GM21576 (cell line): ENCODE results near the gene PSMB7.

Source experiments
- ATAC-seq: cut with Tn5 transposase; IDR thresholded peaks from one replicate; pipeline ENCODE4 v1.9.1; 2021; ENCODE audit warnings: mild to moderate bottlenecking, moderate library complexity; ENCODE audit not compliant: unreplicated experiment

PSMB7 gene

DNA sequence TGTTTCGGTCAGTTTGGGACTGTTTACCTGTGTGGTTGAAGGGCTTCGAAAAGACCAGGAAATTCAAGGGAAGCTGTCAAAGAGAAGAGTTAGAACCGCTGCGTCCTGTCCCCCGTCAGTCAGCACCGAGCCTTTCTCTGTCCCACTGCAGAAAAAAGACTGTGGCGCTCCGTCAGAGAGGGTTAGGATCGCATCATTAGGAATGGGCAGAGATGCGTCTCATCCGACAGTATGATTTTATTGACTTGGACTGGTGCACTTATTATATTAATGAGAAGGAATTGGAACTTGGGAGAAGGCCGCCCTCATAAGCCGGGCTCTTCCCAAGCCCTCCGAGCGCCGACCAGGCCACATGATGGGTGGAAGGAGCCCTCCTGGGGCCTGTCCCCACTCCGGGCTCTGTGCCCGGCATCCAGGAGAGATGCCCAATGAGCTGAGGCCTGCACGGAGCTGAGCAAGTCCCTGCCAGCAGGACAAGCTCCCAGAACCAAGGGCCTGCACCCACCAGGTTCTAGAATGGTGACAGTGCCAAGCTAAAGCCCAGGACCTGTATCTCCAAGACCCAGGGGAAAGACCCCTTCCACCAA is 85.9 kb downstream of the PSMB7 start:
- no peak for ATAC-seq

DNA sequence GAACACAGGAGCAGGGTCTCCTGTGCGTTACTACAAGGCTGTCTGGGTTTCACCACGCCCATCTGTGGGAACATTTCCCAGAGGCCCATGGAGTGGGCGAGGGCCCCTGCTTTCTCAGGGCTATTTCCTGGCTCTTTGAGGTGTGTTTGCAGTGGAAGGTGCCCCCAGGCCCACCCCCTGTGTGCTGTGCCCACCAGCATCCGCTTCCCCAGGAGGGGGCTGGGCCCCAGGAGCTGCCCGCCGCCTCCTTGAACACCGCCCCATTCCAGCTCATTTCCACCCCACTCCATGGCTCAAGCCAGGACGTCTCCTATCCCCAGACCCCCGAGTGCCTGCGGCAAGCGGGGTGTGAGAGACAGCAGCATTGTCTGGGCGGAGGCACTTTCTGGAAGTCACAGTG is 87.0 kb downstream of the PSMB7 start:
- ATAC-seq: no peak

DNA sequence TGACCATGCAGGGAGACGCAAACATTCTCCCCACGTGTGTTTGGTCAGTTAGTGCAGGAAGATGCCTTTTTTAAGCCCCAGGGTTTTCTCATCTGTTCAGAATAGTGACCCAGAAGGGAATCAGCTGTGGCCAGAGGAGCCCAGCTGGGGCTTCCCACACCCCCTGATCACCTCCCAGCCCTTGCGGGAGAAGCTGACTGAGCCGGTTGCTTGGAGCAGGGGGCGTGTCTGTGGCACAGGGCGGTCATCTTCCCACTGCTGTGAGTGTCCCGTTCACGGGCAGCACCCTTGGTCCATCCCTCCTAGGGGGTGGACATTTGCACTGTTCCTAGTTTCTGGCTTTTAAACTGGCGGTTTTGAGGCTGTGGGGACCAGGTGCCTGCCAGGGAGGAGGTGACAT is 87.8 kb downstream of the PSMB7 start:
- no peak for ATAC-seq

DNA sequence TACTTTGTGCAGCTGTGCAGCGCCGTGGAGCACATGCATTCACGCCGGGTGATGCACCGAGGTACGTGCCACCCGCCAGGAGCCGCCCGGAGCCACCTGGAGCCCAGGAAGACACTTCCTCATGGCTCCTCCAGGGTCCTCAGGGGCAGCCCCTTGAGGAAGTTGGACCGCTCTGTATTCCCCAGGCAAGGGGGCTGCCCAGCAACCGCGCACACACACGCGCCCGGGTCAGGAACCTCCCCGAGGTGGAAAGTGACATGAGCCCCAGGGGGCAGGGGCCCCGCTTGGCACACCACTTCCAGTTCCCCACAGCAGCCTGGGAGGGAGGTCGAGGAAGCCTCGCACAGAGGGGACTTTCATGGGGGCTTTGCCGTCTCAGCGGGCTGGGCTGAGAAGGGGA is 88.9 kb downstream of the PSMB7 start:
- no peak for ATAC-seq

DNA sequence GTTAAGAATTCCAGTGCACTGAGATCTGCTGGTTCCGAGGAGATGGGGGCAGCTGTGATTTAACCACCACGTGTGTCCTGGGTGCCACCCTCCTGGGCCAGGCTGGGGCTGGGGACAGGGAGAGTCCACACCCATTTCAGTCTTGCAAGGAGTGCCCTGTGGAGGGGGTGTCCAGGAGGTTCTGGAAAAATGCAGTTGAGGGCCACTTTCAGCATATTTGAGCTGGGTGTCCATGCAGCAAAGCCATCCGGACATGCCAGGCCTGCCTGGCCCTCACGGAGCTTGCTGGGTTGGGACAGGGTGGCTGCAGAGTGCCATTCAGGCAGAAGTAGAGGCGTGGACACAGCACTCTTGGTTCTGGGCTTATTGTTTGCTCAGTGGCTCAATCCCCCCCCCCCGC is 89.4 kb downstream of the PSMB7 start:
- ATAC-seq: no peak

DNA sequence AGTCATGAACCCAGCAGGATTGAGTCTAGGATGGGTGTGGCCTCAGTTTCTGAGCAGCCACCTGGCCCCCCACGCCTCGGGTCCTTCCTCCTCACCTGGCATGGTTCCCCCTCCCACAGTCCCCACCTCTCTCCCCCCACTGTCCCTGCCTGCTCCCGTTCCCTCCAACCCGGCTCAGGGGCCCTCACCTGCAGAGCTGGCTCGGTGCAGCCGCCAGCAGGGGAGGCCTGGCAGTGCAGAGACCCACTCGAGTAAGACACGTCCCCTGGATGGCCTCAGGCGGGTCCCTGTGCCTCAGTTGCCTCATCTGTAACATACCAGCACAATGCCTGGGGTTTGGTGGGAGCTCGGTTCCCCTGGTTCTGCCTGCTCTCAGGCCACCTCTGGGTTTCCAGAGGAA is 91.3 kb downstream of the PSMB7 start:
- no peak for ATAC-seq

DNA sequence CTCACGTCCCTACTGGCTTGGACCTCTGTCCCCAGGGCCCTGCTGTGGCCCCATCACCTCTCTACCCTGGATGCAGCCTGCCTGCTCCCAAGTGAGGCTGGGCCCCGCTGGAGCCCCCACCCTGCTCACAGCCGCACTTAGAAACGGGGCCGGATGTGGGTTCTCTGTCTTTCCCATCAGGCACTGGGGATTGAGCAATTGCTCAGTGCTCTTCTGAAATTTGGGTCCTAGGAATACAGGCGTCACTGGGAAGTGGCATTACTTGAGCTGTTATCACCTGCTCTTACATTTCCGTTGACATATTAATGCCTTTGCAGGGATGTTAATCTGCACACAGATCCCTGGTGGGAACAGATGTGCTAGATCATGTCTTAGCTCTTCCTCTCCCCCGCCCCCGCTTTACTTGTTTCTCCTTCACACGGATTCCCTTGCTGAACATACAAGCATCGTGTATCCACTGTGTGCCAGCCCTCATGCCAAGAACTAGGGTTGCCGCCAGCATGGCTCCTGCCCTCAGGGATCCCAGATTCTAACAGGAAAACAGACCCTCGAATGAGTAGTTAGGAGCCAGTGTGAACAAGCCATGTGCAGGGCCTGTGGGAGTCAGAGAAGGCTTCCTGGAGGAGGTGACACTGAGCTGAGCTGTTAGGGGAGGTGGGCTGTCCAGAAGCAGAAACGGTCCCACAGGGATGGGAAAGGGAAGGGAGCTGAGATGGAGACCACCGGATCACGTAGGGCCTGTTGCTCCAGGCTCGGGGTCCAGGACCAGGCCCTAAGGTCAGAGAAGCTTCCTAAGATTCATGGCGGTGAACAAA is 92.4 kb downstream of the PSMB7 start:
- ATAC-seq: no peak

DNA sequence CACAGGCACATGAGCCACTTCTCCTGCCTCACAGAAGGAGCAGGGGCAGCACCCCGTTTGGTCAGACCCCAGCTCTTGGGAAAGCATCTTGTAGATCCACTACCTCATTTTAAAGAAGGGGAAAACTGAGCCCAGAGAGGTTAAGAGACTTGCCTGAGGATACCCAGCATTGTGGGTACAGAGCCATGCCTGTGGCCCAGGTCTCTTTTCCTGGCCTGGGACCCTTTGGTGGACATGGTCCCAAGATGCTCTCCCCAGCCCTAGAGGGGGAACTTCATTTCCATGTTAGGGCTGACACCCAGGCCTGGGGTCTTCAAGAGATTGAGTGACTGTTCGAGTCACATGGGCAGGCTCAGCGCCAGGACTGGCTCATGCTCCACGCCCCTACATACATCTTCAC is 93.3 kb downstream of the PSMB7 start:
- ATAC-seq: no peak

DNA sequence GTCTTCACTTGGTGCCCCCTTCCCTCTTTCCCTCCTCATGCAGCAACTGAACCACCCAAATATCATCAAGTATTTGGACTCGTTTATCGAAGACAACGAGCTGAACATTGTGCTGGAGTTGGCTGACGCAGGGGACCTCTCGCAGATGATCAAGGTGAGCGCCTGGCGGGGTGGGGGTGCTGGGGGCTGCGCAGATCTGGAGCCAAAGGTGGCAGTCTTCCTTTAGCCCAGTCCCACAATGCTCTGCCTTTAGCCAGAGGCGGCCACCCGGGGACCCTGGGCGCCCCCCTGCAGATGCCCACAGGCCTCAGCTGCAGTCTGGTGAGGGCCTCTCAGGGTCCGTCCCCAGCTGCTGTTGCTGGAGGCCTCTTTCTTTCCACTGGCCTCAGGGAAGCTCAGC is 93.8 kb downstream of the PSMB7 start:
- ATAC-seq: no peak

DNA sequence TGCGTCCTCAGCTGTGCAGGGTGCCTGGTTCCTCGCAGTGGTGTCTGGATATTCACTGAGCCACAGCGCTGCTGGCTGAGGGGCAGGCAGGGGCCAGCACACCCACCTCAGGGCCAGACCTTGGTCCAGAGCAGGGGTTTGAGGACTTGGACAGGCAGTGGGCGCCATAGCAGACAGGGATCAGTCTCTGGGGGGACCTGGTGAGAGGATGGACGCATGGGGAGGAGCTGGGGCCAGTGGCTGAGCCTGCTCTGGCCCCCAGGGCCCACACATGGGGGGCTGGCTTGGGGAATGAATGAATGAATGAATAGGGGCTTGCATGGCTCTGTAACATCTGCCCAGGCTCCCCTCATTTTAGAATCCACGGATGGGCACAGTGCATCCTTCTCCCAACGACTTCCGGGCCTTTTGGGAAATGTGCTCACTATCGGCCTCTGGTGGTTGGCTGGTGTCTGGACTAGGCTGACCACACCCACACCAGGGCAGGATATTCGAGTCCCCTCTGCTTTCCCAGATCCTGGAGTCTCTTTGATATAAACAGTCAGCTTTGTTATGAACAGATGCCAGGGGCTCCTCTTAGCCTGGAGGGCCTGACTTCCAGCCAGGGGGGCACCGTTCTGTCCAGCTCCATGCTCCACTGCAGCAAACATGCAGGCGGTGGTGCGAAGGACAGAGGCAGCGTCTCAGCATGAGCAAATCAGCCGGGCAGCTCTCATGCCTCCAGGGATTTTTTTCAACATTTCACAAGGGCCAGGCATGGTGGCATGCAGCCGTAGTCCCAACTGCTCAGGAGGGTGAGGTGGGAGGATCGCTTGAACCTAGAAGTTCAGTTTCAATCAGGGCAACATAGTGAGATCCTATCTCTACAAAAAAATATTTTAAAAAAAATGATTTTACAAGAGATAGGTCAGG is 94.9 kb downstream of the PSMB7 start:
- ATAC-seq: no peak

DNA sequence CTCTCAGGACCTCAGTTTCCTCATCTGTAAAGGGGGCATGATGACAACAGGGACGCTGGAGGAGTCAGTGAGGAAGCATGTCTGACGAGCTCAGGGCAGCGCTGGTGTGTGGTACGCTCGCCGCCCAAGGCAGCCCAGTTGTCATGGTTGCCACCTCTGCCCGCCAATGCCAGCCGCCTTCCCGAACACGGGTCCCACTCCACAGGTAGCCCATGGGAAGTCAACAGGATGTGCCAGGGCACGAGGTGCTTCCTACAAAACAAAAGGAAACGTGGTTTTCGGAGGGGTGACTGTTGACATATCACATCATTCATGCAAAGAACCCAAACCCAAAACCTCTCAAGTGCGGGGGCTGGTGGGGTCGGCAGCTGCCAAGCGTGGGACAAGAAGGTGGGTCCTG is 99.4 kb downstream of the PSMB7 start:
- ATAC-seq: no peak

DNA sequence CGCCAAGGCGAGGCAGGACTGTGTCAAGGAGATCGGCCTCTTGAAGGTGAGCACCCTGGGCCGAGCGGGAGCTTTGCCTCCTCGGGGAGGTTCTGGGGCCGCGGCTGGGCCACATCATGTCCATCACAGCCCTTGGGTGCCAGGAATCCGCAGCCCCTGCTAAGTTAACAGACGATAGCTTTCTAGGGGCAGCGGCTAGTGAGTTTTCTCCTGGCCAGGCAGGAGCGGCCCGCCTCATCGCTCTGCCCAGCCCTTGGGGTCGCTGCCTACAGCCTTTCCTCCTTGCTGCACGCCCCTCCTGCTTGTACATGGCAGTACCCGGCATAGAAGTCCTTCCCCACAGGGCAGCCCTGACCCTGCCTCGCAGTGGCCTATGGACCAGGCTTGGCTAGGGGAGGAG is 101.3 kb downstream of the PSMB7 start:
- no peak for ATAC-seq

DNA sequence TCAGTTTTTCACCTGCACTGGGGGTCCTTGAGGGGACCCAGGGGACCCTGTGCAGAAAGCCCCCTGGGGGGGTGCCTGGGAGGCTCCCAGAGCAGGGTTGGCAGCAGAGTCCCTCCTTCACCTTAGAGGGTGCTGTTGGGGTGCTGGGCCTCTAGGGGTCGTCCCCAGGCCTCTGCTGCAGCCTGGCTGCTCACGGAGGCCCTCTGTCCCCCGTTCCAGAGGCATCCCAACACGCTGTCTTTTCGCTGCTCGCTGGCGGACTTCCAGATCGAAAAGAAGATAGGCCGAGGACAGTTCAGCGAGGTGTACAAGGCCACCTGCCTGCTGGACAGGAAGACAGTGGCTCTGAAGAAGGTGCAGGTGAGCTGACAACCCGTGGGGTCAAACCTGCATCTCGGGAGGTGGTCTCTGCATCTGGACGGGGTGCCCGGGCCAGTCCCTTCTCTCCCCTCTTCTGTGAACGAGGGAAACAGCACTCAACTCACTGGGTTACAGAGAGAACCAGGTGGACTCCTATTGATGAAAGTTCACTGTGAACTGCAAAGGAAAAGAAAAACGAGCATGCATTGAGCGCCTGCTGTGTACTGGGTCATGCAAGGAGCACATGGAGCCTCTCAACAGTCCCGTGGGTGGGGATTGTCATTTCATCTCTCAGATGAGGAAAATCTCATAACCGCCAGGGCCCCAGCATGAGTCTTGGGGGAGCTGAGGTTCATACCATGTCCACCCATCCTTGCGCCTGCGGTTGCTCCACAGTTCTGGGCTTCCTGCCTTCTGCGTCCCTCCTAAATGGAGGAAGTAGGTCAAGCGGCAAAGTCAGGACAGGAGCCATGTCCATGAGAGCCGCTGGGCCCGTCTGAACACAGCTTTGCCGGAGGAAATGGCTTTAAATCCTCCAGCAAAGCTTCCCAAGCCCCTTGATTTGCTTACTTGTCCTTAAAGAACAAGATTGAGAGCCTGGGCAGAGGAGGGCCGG is 102.7 kb downstream of the PSMB7 start:
- ATAC-seq: no peak

DNA sequence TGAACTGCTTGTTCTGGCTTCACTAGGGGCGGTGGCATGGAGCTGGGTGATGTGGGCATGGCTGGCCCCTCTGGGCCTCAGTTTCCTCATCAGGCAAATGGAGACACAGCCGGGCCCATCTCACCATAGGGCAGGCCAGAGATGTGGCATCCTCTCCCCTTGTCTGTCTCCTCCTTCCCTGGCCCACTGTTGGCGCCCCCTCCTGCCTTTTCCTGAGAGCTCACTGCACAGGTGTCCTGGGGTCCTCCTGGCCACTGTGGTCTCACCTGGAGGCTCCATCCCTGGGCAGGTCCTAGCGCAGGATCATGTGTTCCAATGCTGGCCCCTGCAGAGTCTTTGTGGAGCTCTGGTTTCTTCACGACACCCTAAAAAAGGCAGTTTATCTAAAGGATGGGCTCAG is 104.0 kb downstream of the PSMB7 start:
- no peak for ATAC-seq

DNA sequence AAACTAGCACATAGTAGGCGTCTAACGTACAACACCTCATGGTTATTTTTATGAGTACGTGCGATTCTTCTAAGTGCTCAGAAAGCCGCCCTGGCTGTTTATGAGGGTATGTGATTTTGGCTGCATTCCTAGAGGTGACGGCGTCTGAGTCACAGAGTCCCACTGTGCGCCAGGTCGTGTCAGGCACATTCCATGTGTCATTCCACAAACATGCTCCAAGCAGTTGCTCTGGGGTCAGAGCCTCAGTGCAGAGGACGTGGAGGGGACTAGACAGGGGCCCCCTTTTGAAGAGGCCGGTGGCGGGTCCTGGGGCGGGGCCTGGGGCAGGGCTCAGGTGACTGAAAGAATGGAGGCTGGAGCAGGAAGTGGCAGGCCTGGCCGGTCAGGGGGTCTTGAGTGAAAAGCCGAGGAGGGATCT is 105.6 kb downstream of the PSMB7 start:
- ATAC-seq: no peak

DNA sequence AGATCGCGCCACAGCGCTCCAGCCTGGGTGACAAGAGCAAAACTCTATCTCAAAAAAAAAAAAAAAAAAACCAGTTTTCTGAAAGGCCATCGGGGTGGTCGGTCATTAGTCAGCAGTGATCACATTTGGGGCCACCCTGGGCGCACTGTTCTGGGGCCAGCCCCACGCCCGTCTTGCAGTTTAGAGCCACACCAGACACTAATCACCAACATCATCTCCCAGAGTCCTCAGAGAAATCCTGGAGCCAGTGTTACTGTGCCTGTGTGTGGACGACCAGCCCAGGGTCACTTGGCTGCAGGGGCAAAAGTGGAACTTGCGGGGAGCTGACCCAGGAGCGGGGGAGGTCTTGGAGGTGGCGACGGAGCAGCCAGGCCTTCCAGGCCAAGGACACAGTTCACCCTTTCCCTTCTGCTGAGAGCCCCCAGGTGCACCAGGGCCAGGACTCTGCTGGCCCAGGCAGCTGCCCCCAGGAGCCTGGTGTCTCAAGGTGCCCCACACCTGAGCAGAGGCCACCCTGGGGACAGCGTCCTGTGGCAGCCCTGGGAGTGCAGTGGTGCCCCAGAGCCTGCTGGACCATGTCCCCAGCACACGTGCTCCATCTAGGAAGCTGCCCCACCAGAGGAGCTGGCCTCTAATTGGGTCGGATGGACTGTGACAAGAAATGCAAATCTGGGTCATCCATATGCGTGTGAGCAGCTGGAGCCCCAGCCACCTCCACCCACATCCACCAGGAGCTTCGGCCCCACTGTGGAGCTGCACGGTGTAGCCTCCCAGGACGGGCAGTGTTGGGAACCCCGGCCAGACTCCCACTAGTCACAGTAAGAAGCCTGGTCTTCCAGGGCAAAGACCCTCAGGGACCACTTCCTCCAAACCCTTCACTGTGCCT is 106.4 kb downstream of the PSMB7 start:
- ATAC-seq: no peak

DNA sequence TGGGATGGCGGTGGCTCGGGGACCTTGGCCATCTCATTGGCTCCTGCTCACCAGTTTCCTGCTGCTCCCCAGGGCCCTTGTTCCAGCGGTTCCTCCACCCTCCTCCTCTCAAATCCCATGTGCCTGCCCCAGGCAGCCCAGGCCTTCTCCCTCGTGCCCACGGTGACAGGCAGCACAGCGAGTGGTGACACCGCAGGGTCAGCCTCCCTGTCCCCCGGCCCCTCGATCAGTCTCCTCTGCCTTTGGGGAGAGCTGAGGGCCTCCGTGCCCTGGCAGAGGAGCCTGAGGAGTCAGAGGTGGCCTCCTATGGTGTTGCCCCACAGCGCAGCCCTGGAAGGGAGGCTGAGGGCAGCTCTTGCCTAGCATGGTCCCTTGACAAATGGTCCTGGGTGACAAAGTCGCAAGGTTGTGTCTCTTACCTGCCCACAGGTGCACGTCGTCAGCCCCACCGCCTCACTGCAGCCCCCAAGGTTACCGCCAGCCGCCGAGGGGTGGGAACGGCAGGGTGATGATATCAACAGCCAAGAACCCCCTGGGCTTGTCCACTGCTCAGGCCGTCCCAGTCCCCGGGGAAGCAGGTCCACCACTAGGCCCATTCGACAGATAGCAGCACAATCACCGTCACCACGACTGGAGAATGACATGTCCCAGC is 107.7 kb downstream of the PSMB7 start:
- ATAC-seq: no peak

DNA sequence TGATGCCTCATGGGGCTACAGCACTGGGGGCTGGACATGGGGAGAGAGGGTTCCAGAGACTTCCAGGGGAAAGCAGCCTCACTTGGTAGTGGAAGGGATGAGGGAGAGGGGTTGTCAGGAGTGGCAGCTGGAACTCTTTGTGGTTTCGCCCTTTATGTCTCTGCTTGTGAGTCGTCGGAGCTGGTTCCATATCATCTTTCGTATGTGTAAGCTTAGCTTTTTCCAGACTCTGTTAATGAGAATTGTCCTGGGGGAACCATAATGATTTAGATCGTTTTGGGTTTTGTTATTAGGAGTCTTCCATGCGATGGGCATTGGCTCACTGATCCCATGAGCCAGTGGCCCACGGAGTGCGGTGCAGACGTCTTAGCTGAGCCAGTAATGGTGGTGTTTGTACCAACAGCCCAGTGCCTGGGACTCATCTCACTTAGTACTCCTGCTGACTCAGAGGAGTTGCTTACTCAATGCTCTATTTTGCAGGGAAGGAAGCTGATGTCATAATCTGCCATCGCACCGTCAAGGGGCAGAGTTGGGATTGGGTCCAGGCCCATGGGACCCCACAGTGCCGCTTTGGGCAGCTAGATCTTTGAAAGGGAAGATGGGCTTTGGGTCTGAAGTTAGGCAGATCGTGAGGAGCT is 109.0 kb downstream of the PSMB7 start:
- ATAC-seq: no peak

DNA sequence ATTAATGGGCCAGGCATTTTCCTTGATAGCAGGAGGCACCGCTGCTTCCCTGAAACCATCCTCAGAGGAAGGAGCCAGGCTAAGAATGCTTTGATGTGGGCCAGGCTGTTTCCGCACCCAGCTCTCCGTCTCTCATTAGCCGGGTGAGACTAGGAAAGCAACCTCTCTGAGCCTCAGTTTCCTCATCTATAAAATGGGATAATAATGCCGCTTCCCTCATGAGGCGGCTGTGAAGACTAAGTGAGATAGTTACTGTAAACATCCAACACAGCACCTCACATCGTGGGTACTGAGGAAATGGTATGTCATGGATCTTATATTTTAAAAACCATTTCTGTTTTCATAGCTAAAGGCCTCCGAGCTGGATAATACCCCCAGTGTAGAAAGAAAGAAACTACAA is 111.0 kb downstream of the PSMB7 start:
- ATAC-seq: no peak
